Caco-2 (cell line): ENCODE results near the gene ELF3. TPM values are rescaled to one million over a fixed set of nuclear protein-coding genes. Genes with fewer than 3 reads are reported as not detected.
"Not testable (repeated sequence)": the region's sequence is repeated elsewhere in the genome, so short reads cannot be mapped to it uniquely, and the experiment has no call there.

ENCODE experiments used
- BruUV-seq: library from RNA; stranded (reverse); fragments of 400-500 nt; replicated peaks from 2 replicates; lab custom pipeline; 2021; lab: Mats Ljungman, UMichigan
- CTCF ChIA-PET: fragments of 300-600 bp; sonication (Branson Sonifier 250); formaldehyde crosslinking; loops from one replicate; lab custom pipeline; 2022; ENCODE audit warnings: antibody characterized with exemption; lab: Charles Lee
- POLR2A ChIA-PET: fragments of 300-600 bp; sonication (Branson Sonifier 250); formaldehyde crosslinking; loops from one replicate; lab custom pipeline; 2022; ENCODE audit warnings: antibody characterized with exemption; lab: Charles Lee
- DNase-seq, 2 experiments: peaks; one replicate each; pipeline versions ENCODE4 v3.0.0 to v3.0.0-alpha.2; 2020 to 2022
- H3K27me3 ChIP-seq: replicated peaks from 2 replicates; pipeline ENCODE4 v1.6.0; 2011; ENCODE audit warnings: low read length; ENCODE audit not compliant: control insufficient read depth, insufficient read depth
- H3K36me3 ChIP-seq: 2 replicates; pipeline ENCODE4 v1.5.1; 2011; ENCODE audit warnings: low read length; ENCODE audit not compliant: control insufficient read depth, insufficient read depth
- H3K4me1 ChIP-seq: fragments of 250-450 bp; sonication (Bioruptor Pico); 2 replicates; pipeline ENCODE4 v1.5.1; 2020; ENCODE audit warnings: mild to moderate bottlenecking
- H3K4me3 ChIP-seq: 2 replicates; pipeline ENCODE4 v1.5.1; 2011; ENCODE audit warnings: low read depth, mild to moderate bottlenecking, control low read depth, low read length
- H3K9me3 ChIP-seq: fragments of 250-450 bp; sonication (Bioruptor Pico); 2 replicates; pipeline ENCODE4 v1.5.1; 2020; ENCODE audit warnings: mild to moderate bottlenecking, moderate library complexity
- H3K27ac Mint-ChIP-seq: one replicate; pipeline ENCODE4 v1.8.0; 2022; ENCODE audit warnings: mixed read lengths; ENCODE audit not compliant: unreplicated experiment
- H3K27me3 Mint-ChIP-seq: one replicate; pipeline ENCODE4 v1.8.0; 2022; ENCODE audit warnings: mixed read lengths; ENCODE audit not compliant: insufficient read depth, unreplicated experiment
- H3K36me3 Mint-ChIP-seq: one replicate; pipeline ENCODE4 v1.8.0; 2022; ENCODE audit warnings: mild to moderate bottlenecking, mixed read lengths; ENCODE audit not compliant: insufficient read depth, unreplicated experiment
- H3K4me1 Mint-ChIP-seq: one replicate; pipeline ENCODE4 v1.8.0; 2022; ENCODE audit warnings: low read depth, mixed read lengths; ENCODE audit not compliant: unreplicated experiment
- H3K4me3 Mint-ChIP-seq: one replicate; pipeline ENCODE4 v1.8.0; 2022; ENCODE audit warnings: mild to moderate bottlenecking, moderate library complexity, mixed read lengths; ENCODE audit not compliant: unreplicated experiment
- H3K9me3 Mint-ChIP-seq: one replicate; pipeline ENCODE4 v1.8.0; 2022; ENCODE audit warnings: mixed read lengths; ENCODE audit not compliant: unreplicated experiment
- CTCF ChIP-seq, 2 experiments: fragments of 200-600 bp in 1 of 2; IDR thresholded peaks; 1 replicate in 1 of 2; 2 replicates in 1 of 2; pipeline versions ENCODE4 v1.5.1 to v1.8.0; 2011 to 2022; ENCODE audit warnings: antibody characterized with exemption in 1 of 2, control low read depth in 1 of 2, inconsistent platforms in 1 of 2, low read depth in 1 of 2, low read length in 1 of 2, mild to moderate bottlenecking in 1 of 2, moderate library complexity in 1 of 2; ENCODE audit not compliant: insufficient read depth in 1 of 2, severe bottlenecking in 1 of 2, unreplicated experiment in 1 of 2
- intact Hi-C: fragments of 100-400 bp; cut with micrococcal nuclease; formaldehyde crosslinking; loops from one replicate; pipeline ENCODE4 v1.10.0; 2022; ENCODE audit not compliant: unreplicated experiment
- total RNA-seq: library from RNA; stranded (reverse); gene quantifications from 2 replicates; pipeline ENCODE4 v1.2.3, GENCODE V29; 2022

Gene ELF3
- total RNA-seq, 1 experiment from 2014 or later: 116 TPM

DNA sequence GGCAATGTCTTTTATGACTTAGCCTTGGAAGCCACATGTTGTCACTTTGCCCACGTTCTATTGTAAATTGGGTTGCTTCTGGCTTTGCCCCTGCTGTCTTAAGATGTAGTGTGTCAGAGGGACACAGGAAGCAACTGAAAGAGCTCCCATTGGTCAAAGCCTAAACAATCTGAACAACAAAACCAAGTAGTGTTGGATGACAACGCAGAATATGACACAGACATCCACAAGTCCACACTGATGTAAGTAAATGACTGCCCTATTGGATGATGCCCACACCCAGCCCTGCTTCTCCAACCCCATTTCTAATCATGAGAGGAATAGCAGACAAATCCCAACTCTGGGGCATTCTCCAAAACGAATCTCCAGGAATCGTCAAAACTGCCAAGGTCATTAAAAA lies 50.7 kb downstream of the ELF3 start:
- CTCF ChIA-PET: interaction anchor here (0.5 kb wide), 1 partner anchor 14 kb away, joined by 3 read pairs; no protein-coding TSS in a partner anchor
- no peak overlapping the region for H3K4me3 ChIP-seq
- H3K4me1 ChIP-seq: peaks cover 38% of the 10 kb centered on the region
- Mint-ChIP-seq H3K4me1 (peaks cover 13% of the 10 kb centered on the region), H3K36me3 (no peaks in the 10 kb centered on the region), H3K27ac (no peak overlapping the region), H3K9me3 (no peaks in the 10 kb centered on the region), H3K4me3 (no peak overlapping the region), H3K27me3 (no peaks in the 10 kb centered on the region)
- intact Hi-C loops: no loop called here
- BruUV-seq: no TSS peak
- H3K9me3 ChIP-seq: no peaks in the 10 kb centered on the region
- no peaks in the 10 kb centered on the region for H3K36me3 ChIP-seq
- no peaks in the 10 kb centered on the region for H3K27me3 ChIP-seq
- POLR2A ChIA-PET: no interaction called here
- no peak for TF ChIP-seq CTCF (IDR thresholded peaks at IDR 0.05; ENCODE audit: insufficient read depth in 1 of 2, low read depth in 1 of 2, low read length in 1 of 2, severe bottlenecking in 1 of 2, unreplicated experiment in 1 of 2)
- DNase-seq: no peak

GRCh38 chr1:202061787-202062186 lies 51.4 kb downstream of the ELF3 start:
- DNase-seq, H3K4me3 Mint-ChIP-seq, H3K9me3 Mint-ChIP-seq, H3K36me3 Mint-ChIP-seq, POLR2A ChIA-PET, BruUV-seq, H3K36me3 ChIP-seq, CTCF ChIA-PET, H3K27me3 Mint-ChIP-seq, intact Hi-C loops, H3K27ac Mint-ChIP-seq, H3K4me3 ChIP-seq, H3K9me3 ChIP-seq, H3K27me3 ChIP-seq: not testable (repeated sequence)
- peaks cover 32% of the 10 kb centered on the region for H3K4me1 ChIP-seq
- H3K4me1 Mint-ChIP-seq: peaks cover 11% of the 10 kb centered on the region

- H3K36me3 ChIP-seq, H3K9me3 ChIP-seq, H3K4me3 Mint-ChIP-seq, H3K36me3 Mint-ChIP-seq, H3K27ac Mint-ChIP-seq, H3K4me3 ChIP-seq, DNase-seq, H3K27me3 ChIP-seq, H3K9me3 Mint-ChIP-seq, intact Hi-C loops, BruUV-seq, H3K27me3 Mint-ChIP-seq: not testable (repeated sequence)
- ChIA-PET CTCF (interaction anchor here (0.6 to 1.1 kb wide), 4 partner anchors 12 to 355 kb away, joined by 3 to 6 read pairs (median 3); no protein-coding TSS in a partner anchor), POLR2A (interaction anchor here (0.8 kb wide), 1 partner anchor 52 kb away, joined by 4 read pairs; the partner anchor contains the start of gene ELF3)
- peaks cover 27% of the 10 kb centered on the region for H3K4me1 ChIP-seq
- H3K4me1 Mint-ChIP-seq: peaks cover 19% of the 10 kb centered on the region
Observed at GRCh38 chr1:202062636-202063035, 52.2 kb downstream of the ELF3 start.

- TF ChIP-seq CTCF (IDR thresholded peaks at IDR 0.05; ENCODE audit: insufficient read depth in 1 of 2, low read depth in 1 of 2, low read length in 1 of 2, severe bottlenecking in 1 of 2, unreplicated experiment in 1 of 2): no peak
- peak overlapping the region; percentile 35 for H3K27ac Mint-ChIP-seq
- peaks cover 23% of the 10 kb centered on the region for H3K4me1 Mint-ChIP-seq
Observed at GRCh38 chr1:202063093-202063492, 52.7 kb downstream of the ELF3 start.

DNA sequence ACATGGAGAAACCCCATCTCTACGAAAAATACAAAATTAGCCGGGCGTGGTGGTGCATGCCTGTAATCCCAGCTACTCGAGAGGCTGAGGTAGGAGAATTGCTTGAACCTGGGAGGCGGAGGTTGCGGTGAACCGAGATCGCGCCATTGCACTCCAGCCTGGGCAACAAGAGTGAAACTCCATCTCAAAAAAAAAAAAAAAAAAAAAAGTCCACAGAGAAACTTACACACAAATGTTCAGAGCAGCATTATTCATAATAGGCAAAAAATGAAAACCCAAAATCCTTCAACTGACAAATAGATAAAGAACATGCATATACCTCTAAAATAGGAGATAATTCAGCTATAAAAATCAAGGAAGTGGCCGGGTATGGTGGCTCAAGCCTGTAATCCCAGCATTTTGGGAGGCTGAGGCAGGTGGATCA lies 54.5 kb downstream of the ELF3 start:
- POLR2A ChIA-PET, BruUV-seq, DNase-seq, H3K36me3 ChIP-seq, H3K27ac Mint-ChIP-seq, CTCF ChIA-PET, H3K27me3 ChIP-seq, H3K36me3 Mint-ChIP-seq, H3K9me3 Mint-ChIP-seq, H3K4me3 Mint-ChIP-seq, H3K4me3 ChIP-seq, intact Hi-C loops, H3K27me3 Mint-ChIP-seq, H3K9me3 ChIP-seq: not testable (repeated sequence)
- peaks cover 15% of the 10 kb centered on the region; the same call in 1 of the 2 replicates for H3K4me1 ChIP-seq
- H3K4me1 Mint-ChIP-seq: peaks cover 12% of the 10 kb centered on the region

More at GRCh38 chr1:202063093-202063492, 52.7 kb downstream of the ELF3 start:
- intact Hi-C loops: no loop called here
- no peaks in the 10 kb centered on the region for H3K36me3 Mint-ChIP-seq
- Histone ChIP-seq H3K9me3 (no peaks in the 10 kb centered on the region), H3K27me3 (no peaks in the 10 kb centered on the region), H3K36me3 (no peaks in the 10 kb centered on the region), H3K4me1 (peaks cover 25% of the 10 kb centered on the region), H3K4me3 (no peak overlapping the region)
- ChIA-PET CTCF (interaction anchor here (0.6 to 1.1 kb wide), 5 partner anchors 12 to 355 kb away, joined by 3 to 6 read pairs (median 3); no protein-coding TSS in a partner anchor), POLR2A (interaction anchor here (0.8 kb wide), 1 partner anchor 53 kb away, joined by 4 read pairs; the partner anchor contains the start of gene ELF3)
- no TSS peak for BruUV-seq
- H3K9me3 Mint-ChIP-seq: no peaks in the 10 kb centered on the region
- peak in 1 of 2 experiments; percentile 28 for DNase-seq
- H3K27me3 Mint-ChIP-seq: no peaks in the 10 kb centered on the region
- no peak overlapping the region for H3K4me3 Mint-ChIP-seq
